HepG2 (cell line): ENCODE data around the gene GNA15. TPM values are rescaled to one million over a fixed set of nuclear protein-coding genes. Genes with fewer than 3 reads are reported as not detected.

ENCODE experiments used
- ATAC-seq: fragments of 200-7000 bp; cut with Tn5 transposase; 3 replicates; pipeline ENCODE4 v1.9.1; 2020; ENCODE audit warnings: mild to moderate bottlenecking, moderate library complexity
- BruUV-seq: library from RNA; stranded (reverse); fragments of 400-500 nt; replicated peaks from 2 replicates; lab custom pipeline; 2021; lab: Mats Ljungman, UMichigan
- CTCF ChIA-PET: fragments of 300-600 bp; formaldehyde crosslinking; extraction: SDS; loops from one replicate; lab custom pipeline; 2021; ENCODE audit warnings: low total read pairs, inconsistent platforms, low intra/inter-chr PET ratio; lab: Yijun Ruan, JAX
- POLR2A ChIA-PET: fragments of 350-600 bp; sonication (Branson Sonifier 250); formaldehyde crosslinking; loops from one replicate; lab custom pipeline; 2020; ENCODE audit warnings: antibody characterized with exemption, inconsistent platforms; lab: Yijun Ruan, JAX
- DNase-seq: peaks from one replicate; pipeline ENCODE4 v3.0.0-alpha.2; 2015; ENCODE audit warnings: low spot score
- FAIRE-seq: peaks from 3 replicates; lab custom pipeline; 2011; peaks lifted over from hg19 to GRCh38; lab: Jason Lieb, UNC
- H2AFZ ChIP-seq: one replicate; pipeline ENCODE4 v1.6.1; 2011; ENCODE audit warnings: low read length, inconsistent platforms
- H3K27ac ChIP-seq: fragments of 300-600 bp; 3 replicates; pipeline ENCODE4 v1.8.0; 2011; ENCODE audit warnings: mixed run types, mild to moderate bottlenecking, mixed read lengths, low read length, inconsistent platforms; ENCODE audit not compliant: insufficient read depth; ENCODE audit errors: extremely low read length
- H3K27me3 ChIP-seq, 2 experiments: fragments of 200-600 bp in 1 of 2; 2 replicates in 1 of 2; 3 replicates in 1 of 2; pipeline versions ENCODE4 v1.6.0 to v1.8.0; 2011; ENCODE audit warnings: low read length in 2 of 2, mild to moderate bottlenecking in 2 of 2, moderate library complexity in 2 of 2, inconsistent platforms in 1 of 2; ENCODE audit not compliant: insufficient read depth in 2 of 2, control insufficient read depth in 1 of 2
- H3K36me3 ChIP-seq, 2 experiments: fragments of 200-600 bp in 1 of 2; replicated peaks in 1 of 2; 2 replicates in 1 of 2; 3 replicates in 1 of 2; pipeline versions ENCODE4 v1.5.1 to v1.8.0; 2011; ENCODE audit warnings: low read length in 2 of 2, inconsistent platforms in 1 of 2; ENCODE audit not compliant: insufficient read depth in 2 of 2, control insufficient read depth in 1 of 2
- H3K4me1 ChIP-seq: 2 replicates; pipeline ENCODE4 v1.5.1; 2012; ENCODE audit warnings: low read length, inconsistent platforms; ENCODE audit not compliant: insufficient read depth
- H3K4me2 ChIP-seq: 2 replicates; pipeline ENCODE4 v1.6.0; 2011; ENCODE audit warnings: low read depth, low read length, inconsistent platforms
- H3K4me3 ChIP-seq, 3 experiments: fragments of 200-600 bp in 1 of 3; sonication (generic), shearing (Covaris generic) in 1 of 3; replicated peaks in 1 of 3; 2 replicates each; pipeline ENCODE4 v1.5.1; 2011 to 2016; ENCODE audit warnings: low read length in 3 of 3, inconsistent platforms in 2 of 3, low read depth in 2 of 3, mild to moderate bottlenecking in 2 of 3, control low read depth in 1 of 3, mixed read lengths in 1 of 3; ENCODE audit not compliant: insufficient read depth in 1 of 3
- H3K79me2 ChIP-seq: one replicate; pipeline ENCODE4 v1.6.1; 2011; ENCODE audit warnings: low read length, inconsistent platforms; ENCODE audit not compliant: insufficient read depth
- H3K9ac ChIP-seq: 2 replicates; pipeline ENCODE4 v1.6.0; 2011; ENCODE audit warnings: mild to moderate bottlenecking, low read depth, low read length, inconsistent platforms; ENCODE audit not compliant: insufficient read depth
- H3K9me3 ChIP-seq: 2 replicates; pipeline ENCODE4 v1.5.1; 2012; ENCODE audit warnings: mild to moderate bottlenecking, low read length
- H4K20me1 ChIP-seq: 2 replicates; pipeline ENCODE4 v1.6.0; 2011; ENCODE audit warnings: inconsistent platforms, mild to moderate bottlenecking, low read length, moderate library complexity; ENCODE audit not compliant: insufficient read depth
- AGO2 ChIP-seq: fragments of 200-400 bp; formaldehyde crosslinking; optimal IDR thresholded peaks from 2 replicates; pipeline ENCODE3; 2017; ENCODE audit warnings: mild to moderate bottlenecking, low read depth, low read length, moderate library complexity
- BRD4 ChIP-seq: sonication (generic); formaldehyde crosslinking; IDR thresholded peaks from 2 replicates; pipeline ENCODE4 v1.4.0; 2020; ENCODE audit warnings: missing genetic modification reagents
- NRL ChIP-seq: sonication (generic); formaldehyde crosslinking; IDR thresholded peaks from 2 replicates; pipeline ENCODE4 v1.5.0; 2020; ENCODE audit warnings: missing genetic modification reagents, mild to moderate bottlenecking, moderate library complexity, borderline replicate concordance
- PITX1 ChIP-seq: sonication (generic); formaldehyde crosslinking; IDR thresholded peaks from 2 replicates; pipeline ENCODE4 v1.5.1; 2020; ENCODE audit warnings: mild to moderate bottlenecking, missing genetic modification reagents
- TRIM24 ChIP-seq: sonication (generic); formaldehyde crosslinking; IDR thresholded peaks from 2 replicates; pipeline ENCODE4 v1.8.0; 2022; ENCODE audit warnings: mild to moderate bottlenecking, missing genetic modification reagents
- ZIK1 ChIP-seq: sonication (generic); formaldehyde crosslinking; IDR thresholded peaks from 2 replicates; pipeline ENCODE4 v1.5.0; 2020; ENCODE audit warnings: mild to moderate bottlenecking, low read depth, missing genetic modification reagents, borderline replicate concordance
- ZNF101 ChIP-seq: sonication (generic); formaldehyde crosslinking; IDR thresholded peaks from 2 replicates; pipeline ENCODE4 v1.4.0; 2020; ENCODE audit warnings: mild to moderate bottlenecking, low read depth, missing genetic modification reagents, borderline replicate concordance
- ZNF274 ChIP-seq: sonication (generic); formaldehyde crosslinking; IDR thresholded peaks from 2 replicates; pipeline ENCODE4 v1.5.1; 2020; ENCODE audit warnings: mild to moderate bottlenecking, missing genetic modification reagents
- ZNF280B ChIP-seq: sonication (generic); formaldehyde crosslinking; IDR thresholded peaks from 2 replicates; pipeline ENCODE4 v1.5.0; 2020; ENCODE audit warnings: missing genetic modification reagents, mild to moderate bottlenecking, borderline replicate concordance
- ZNF629 ChIP-seq: sonication (generic); formaldehyde crosslinking; conservative IDR thresholded peaks from 2 replicates; pipeline ENCODE4 v1.5.0; 2020; ENCODE audit warnings: missing genetic modification reagents
- WGBS: methylation state at CpG from one replicate; pipeline ENCODE4 v1.1.6; 2017; ENCODE audit warnings: low lambda C conversion rate; 5-methylcytosine and 5-hydroxymethylcytosine counted together
- in situ Hi-C: cut with HindIII; loops from 2 replicates; pipeline ENCODE4 v1.10.0; 2017; ENCODE audit warnings: low pct_unique_long_range_greater_than_20kb; ENCODE audit not compliant: extremely low pct_ligation_motif_present
- intact Hi-C: fragments of 100-400 bp; cut with micrococcal nuclease; formaldehyde crosslinking; loops from one replicate; pipeline ENCODE4 v1.10.0; 2022; ENCODE audit not compliant: unreplicated experiment
- polyA plus RNA-seq, 8 experiments: library from polyadenylated mRNA; depleted of rRNA in 3 of 8; stranded (reverse) in 7 of 8; unstranded in 1 of 8; fragments of >200 nt; fragmentation: Illumina TruSeq in 4 of 8; extraction: Trizol in 4 of 8; gene quantifications; 2 replicates each; pipeline versions ENCODE4 v1.2.1 to v1.2.3, GENCODE V29; 2011 to 2016; ENCODE audit warnings: low read depth in 4 of 8, missing spikeins in 1 of 8, mixed read lengths in 1 of 8; ENCODE audit not compliant: insufficient read depth in 1 of 8
- total RNA-seq, 5 experiments: library from RNA; depleted of rRNA; stranded (reverse); fragments of >200 nt; fragmentation: Illumina TruSeq; extraction: Trizol; gene quantifications; 2 replicates each; pipeline ENCODE4 v1.2.3, GENCODE V29; 2016; ENCODE audit warnings: low read depth in 1 of 5
- TF ChIP-seq, protein P1 (sequence below): sonication (generic); formaldehyde crosslinking; IDR thresholded peaks from 2 replicates; pipeline ENCODE4 v1.4.0; 2020; ENCODE audit warnings: mild to moderate bottlenecking, missing genetic modification reagents

Gene GNA15
- total and polyA plus RNA-seq, 2 of the 13 experiments (the other 11 are each of a cell fraction or from before 2014, with no cell fraction given): not detected

- TF ChIP-seq, protein P1, sequence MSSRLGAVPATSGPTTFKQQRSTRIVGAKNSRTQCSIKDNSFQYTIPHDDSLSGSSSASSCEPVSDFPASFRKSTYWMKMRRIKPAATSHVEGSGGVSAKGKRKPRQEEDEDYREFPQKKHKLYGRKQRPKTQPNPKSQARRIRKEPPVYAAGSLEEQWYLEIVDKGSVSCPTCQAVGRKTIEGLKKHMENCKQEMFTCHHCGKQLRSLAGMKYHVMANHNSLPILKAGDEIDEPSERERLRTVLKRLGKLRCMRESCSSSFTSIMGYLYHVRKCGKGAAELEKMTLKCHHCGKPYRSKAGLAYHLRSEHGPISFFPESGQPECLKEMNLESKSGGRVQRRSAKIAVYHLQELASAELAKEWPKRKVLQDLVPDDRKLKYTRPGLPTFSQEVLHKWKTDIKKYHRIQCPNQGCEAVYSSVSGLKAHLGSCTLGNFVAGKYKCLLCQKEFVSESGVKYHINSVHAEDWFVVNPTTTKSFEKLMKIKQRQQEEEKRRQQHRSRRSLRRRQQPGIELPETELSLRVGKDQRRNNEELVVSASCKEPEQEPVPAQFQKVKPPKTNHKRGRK (CRISPR knock-in tag): no peak
- TF ChIP-seq BRD4 (CRISPR knock-in tag): no peak
- no peak for TF ChIP-seq ZNF629 (CRISPR knock-in tag)
- no peak for TF ChIP-seq NRL (CRISPR knock-in tag)
Measured at GRCh38 chr19:3186891-3187661, 51.2 kb downstream of the GNA15 start (continued).

- Histone ChIP-seq H3K27ac (no peak overlapping the region), H3K4me1 (peaks cover 32% of the 10 kb centered on the region), H3K4me3 (peak overlapping the region in 1 of 3 experiments; percentile 93; a peak in 2 of 6 replicates), H3K79me2 (peaks cover 45% of the 10 kb centered on the region), H3K36me3 (peaks cover 2 to 6% of the 10 kb centered on the region in 2 experiments; a peak in 3 of 5 replicates), H3K4me2 (peak overlapping the region; percentile 95), H2AFZ (no peak overlapping the region), H3K9me3 (no peaks in the 10 kb centered on the region), H4K20me1 (peaks cover 7% of the 10 kb centered on the region; the same call in 1 of the 2 replicates), H3K9ac (peak overlapping the region; percentile 88; the same call in 1 of the 2 replicates), H3K27me3 (no peaks in the 10 kb centered on the region)
- ChIA-PET CTCF (no interaction called here), POLR2A (no interaction called here)
- no peak for ATAC-seq
- WGBS: 87% methylated on average over 26 of the region's 36 CpGs
- FAIRE-seq: no peak
- in situ Hi-C loops: no loop called here
- intact Hi-C loops: no loop called here
- TF ChIP-seq ZNF101 (CRISPR knock-in tag) (no peak), ZIK1 (CRISPR knock-in tag) (no peak), ZNF274 (no peak), AGO2 (peak; percentile 38), PITX1 (CRISPR knock-in tag) (no peak), TRIM24 (CRISPR knock-in tag) (no peak), ZNF280B (no peak)
- no peak for DNase-seq
- no TSS peak for BruUV-seq
Measured at GRCh38 chr19:3187662-3188511, 52.1 kb downstream of the GNA15 start.
